H9 (cell line): ENCODE measurements around the gene RBBP4. TPM values are rescaled to one million over a fixed set of nuclear protein-coding genes. Genes with fewer than 3 reads are reported as not detected.

Experiments used
- DNase-seq: peaks from one replicate; pipeline ENCODE4 v3.0.0-alpha.2; 2017
- H2AFZ ChIP-seq: one replicate; pipeline ENCODE4 v1.6.1; 2013; ENCODE audit warnings: mild to moderate bottlenecking, low read length, control low read depth, moderate library complexity
- H2AK5ac ChIP-seq: 2 replicates; pipeline ENCODE4 v1.6.1; 2013; ENCODE audit warnings: low read length, control low read depth, mixed read lengths; ENCODE audit not compliant: insufficient read length
- H2BK120ac ChIP-seq: one replicate; pipeline ENCODE4 v1.6.1; 2013; ENCODE audit warnings: low read depth, mild to moderate bottlenecking, low read length, control low read depth, inconsistent platforms; ENCODE audit not compliant: poor library complexity, severe bottlenecking
- H2BK12ac ChIP-seq: 2 replicates; pipeline ENCODE4 v1.6.1; 2013; ENCODE audit warnings: low read length, control low read depth, mixed read lengths, low read depth; ENCODE audit not compliant: insufficient read length
- H2BK15ac ChIP-seq: 2 replicates; pipeline ENCODE4 v1.6.1; 2013; ENCODE audit warnings: low read depth, low read length, control low read depth
- H2BK20ac ChIP-seq: one replicate; pipeline ENCODE4 v1.6.1; 2013; ENCODE audit warnings: low read depth, mild to moderate bottlenecking, low read length, control low read depth, inconsistent platforms; ENCODE audit not compliant: poor library complexity, severe bottlenecking
- H2BK5ac ChIP-seq: 2 replicates; pipeline ENCODE4 v1.6.1; 2013; ENCODE audit warnings: low read length, control low read depth, mixed read lengths; ENCODE audit not compliant: insufficient read length
- H3K14ac ChIP-seq: 2 replicates; pipeline ENCODE4 v1.6.1; 2013; ENCODE audit warnings: low read length, control low read depth; ENCODE audit not compliant: insufficient read depth
- H3K18ac ChIP-seq: 2 replicates; pipeline ENCODE4 v1.6.1; 2013; ENCODE audit warnings: low read depth, mild to moderate bottlenecking, mixed read lengths, low read length, control low read depth; ENCODE audit not compliant: insufficient read length
- H3K23ac ChIP-seq: 2 replicates; pipeline ENCODE4 v1.6.1; 2013; ENCODE audit warnings: low read length, control low read depth, mixed read lengths, low read depth; ENCODE audit not compliant: insufficient read length
- H3K23me2 ChIP-seq: 2 replicates; pipeline ENCODE4 v1.6.1; 2013; ENCODE audit warnings: low read depth, mild to moderate bottlenecking, mixed read lengths, low read length, control low read depth; ENCODE audit not compliant: insufficient read length, poor library complexity, severe bottlenecking
- H3K27ac ChIP-seq: 2 replicates; pipeline ENCODE4 v1.5.1; 2013; ENCODE audit warnings: low read length, control low read depth, mixed read lengths, low read depth; ENCODE audit not compliant: insufficient read length
- H3K27me3 ChIP-seq: 2 replicates; pipeline ENCODE4 v1.6.1; 2013; ENCODE audit warnings: low read length, control low read depth, inconsistent platforms; ENCODE audit not compliant: insufficient read depth
- H3K4ac ChIP-seq: 2 replicates; pipeline ENCODE4 v1.6.1; 2013; ENCODE audit warnings: low read depth, mild to moderate bottlenecking, control low read depth, inconsistent platforms, low read length, moderate library complexity
- H3K4me1 ChIP-seq: 2 replicates; pipeline ENCODE4 v1.6.1; 2013; ENCODE audit warnings: low read length, control low read depth, inconsistent platforms; ENCODE audit not compliant: insufficient read depth
- H3K4me2 ChIP-seq: 2 replicates; pipeline ENCODE4 v1.6.1; 2013; ENCODE audit warnings: low read length, control low read depth, mixed read lengths; ENCODE audit not compliant: insufficient read length, insufficient read depth
- H3K56ac ChIP-seq: 2 replicates; pipeline ENCODE4 v1.6.1; 2013; ENCODE audit warnings: low read depth, mild to moderate bottlenecking, mixed read lengths, low read length, control low read depth; ENCODE audit not compliant: insufficient read length
- H3K79me1 ChIP-seq: 2 replicates; pipeline ENCODE4 v1.6.1; 2013; ENCODE audit warnings: low read depth, mild to moderate bottlenecking, moderate library complexity, low read length, control low read depth, inconsistent platforms; ENCODE audit not compliant: insufficient read depth, poor library complexity, severe bottlenecking
- H3K79me2 ChIP-seq: 2 replicates; pipeline ENCODE4 v1.6.1; 2013; ENCODE audit warnings: low read length, control low read depth, inconsistent platforms; ENCODE audit not compliant: insufficient read depth
- H3K9ac ChIP-seq: 2 replicates; pipeline ENCODE4 v1.6.1; 2013; ENCODE audit warnings: low read length, control low read depth, mixed read lengths; ENCODE audit not compliant: insufficient read length; ENCODE audit errors: extremely low read depth
- H3K9me3 ChIP-seq: one replicate; pipeline ENCODE4 v1.6.1; 2013; ENCODE audit warnings: low read depth, low read length, inconsistent platforms; ENCODE audit not compliant: control insufficient read depth
- H3T11ph ChIP-seq: one replicate; pipeline ENCODE4 v1.6.1; 2013; ENCODE audit warnings: mild to moderate bottlenecking, low read length, control low read depth, inconsistent platforms
- H4K20me1 ChIP-seq: one replicate; pipeline ENCODE4 v1.6.1; 2013; ENCODE audit not compliant: control insufficient read depth, insufficient read length, insufficient read depth
- H4K5ac ChIP-seq: 2 replicates; pipeline ENCODE4 v1.6.1; 2013; ENCODE audit warnings: low read depth, mild to moderate bottlenecking, mixed read lengths, low read length, control low read depth; ENCODE audit not compliant: insufficient read length
- H4K8ac ChIP-seq: replicated peaks from 2 replicates; pipeline ENCODE4 v1.6.1; 2013; ENCODE audit warnings: low read length, control low read depth, mixed read lengths, low read depth; ENCODE audit not compliant: insufficient read length
- H4K91ac ChIP-seq: 2 replicates; pipeline ENCODE4 v1.6.1; 2013; ENCODE audit warnings: low read depth, mild to moderate bottlenecking, moderate library complexity, mixed read lengths, low read length, control low read depth; ENCODE audit not compliant: insufficient read length
- H3K27ac Mint-ChIP-seq, 3 experiments: 2 replicates in 2 of 3; 3 replicates in 1 of 3; pipeline ENCODE4 v1.8.0; 2020 to 2021; ENCODE audit warnings: mixed read lengths in 3 of 3, mild to moderate bottlenecking in 1 of 3, moderate library complexity in 1 of 3
- H3K27me3 Mint-ChIP-seq: 2 replicates; pipeline ENCODE4 v1.8.0; 2021; ENCODE audit warnings: low read depth, mild to moderate bottlenecking, moderate library complexity, mixed read lengths
- H3K36me3 Mint-ChIP-seq, 3 experiments: 2 replicates in 2 of 3; 3 replicates in 1 of 3; pipeline ENCODE4 v1.8.0; 2020 to 2021; ENCODE audit warnings: low read depth in 3 of 3, mixed read lengths in 3 of 3; ENCODE audit not compliant: insufficient read depth in 1 of 3
- H3K4me1 Mint-ChIP-seq, 2 experiments: 2 replicates each; pipeline ENCODE4 v1.8.0; 2020; ENCODE audit warnings: mixed read lengths in 2 of 2
- H3K4me3 Mint-ChIP-seq, 2 experiments: 2 replicates in 1 of 2; 3 replicates in 1 of 2; pipeline ENCODE4 v1.8.0; 2020 to 2021; ENCODE audit warnings: mild to moderate bottlenecking in 2 of 2, mixed read lengths in 2 of 2, moderate library complexity in 1 of 2
- H3K9me3 Mint-ChIP-seq, 2 experiments: 2 replicates in 1 of 2; 3 replicates in 1 of 2; pipeline ENCODE4 v1.8.0; 2020; ENCODE audit warnings: mild to moderate bottlenecking in 2 of 2, mixed read lengths in 2 of 2, moderate library complexity in 1 of 2
- CTCF ChIP-seq: fragments of 200-600 bp; sonication (generic); conservative IDR thresholded peaks from 3 replicates; pipeline ENCODE4 v1.8.0; 2021; ENCODE audit warnings: antibody characterized with exemption, mild to moderate bottlenecking
- WGBS: extraction: QIAGEN DNeasy Blood & Tissue Kit; methylation state at CpG from one replicate; pipeline ENCODE4 v1.1.7; 2013; ENCODE audit warnings: missing lambda C conversion rate, low lambda C conversion rate, mixed read lengths; ENCODE audit not compliant: insufficient read length; ENCODE audit errors: extremely low coverage; 5-methylcytosine and 5-hydroxymethylcytosine counted together
- total RNA-seq: library from RNA; stranded (reverse); gene quantifications from 2 replicates; pipeline ENCODE4 v1.2.1, GENCODE V29; 2021

Gene RBBP4
- total RNA-seq, 1 experiment from 2014 or later: 416 TPM

GRCh38 chr1:32729254-32730046, 78.4 kb downstream of the RBBP4 start:
- H3K23ac ChIP-seq: no peak overlapping the region
- peaks cover 23% of the 10 kb centered on the region for H3K27me3 Mint-ChIP-seq
- no peaks in the 10 kb centered on the region for H3K36me3 Mint-ChIP-seq
- no peaks in the 10 kb centered on the region; the same call in 1 of the 2 replicates for H3K4me1 ChIP-seq
- WGBS: no CpG with 5 or more reads among the region's 14 CpGs
- H2BK120ac ChIP-seq: no peak overlapping the region
- no peak overlapping the region for H3K4me2 ChIP-seq
- no peak overlapping the region for H2AFZ ChIP-seq
- H2BK15ac ChIP-seq: no peak overlapping the region
- no peak overlapping the region for H4K8ac ChIP-seq
- H2AK5ac ChIP-seq: no peak overlapping the region
- H2BK20ac ChIP-seq: no peak overlapping the region
- no peaks in the 10 kb centered on the region for H3K23me2 ChIP-seq
- no peak for DNase-seq
- no peak overlapping the region for H3T11ph ChIP-seq
- no peak overlapping the region for H3K56ac ChIP-seq
- H3K79me2 ChIP-seq: no peaks in the 10 kb centered on the region
- H2BK12ac ChIP-seq: no peak overlapping the region
- H4K20me1 ChIP-seq: no peaks in the 10 kb centered on the region
- H3K79me1 ChIP-seq: no peaks in the 10 kb centered on the region
- no peak overlapping the region for H3K4me3 Mint-ChIP-seq
- no peaks in the 10 kb centered on the region for H3K27me3 ChIP-seq
- no peak overlapping the region for H3K4ac ChIP-seq
- TF ChIP-seq CTCF: no peak; the same call in 2 of the 3 replicates
- H3K18ac ChIP-seq: no peak overlapping the region
- H4K91ac ChIP-seq: no peak overlapping the region
- H3K9ac ChIP-seq: no peak overlapping the region
- no peak overlapping the region for H2BK5ac ChIP-seq
- H3K27ac ChIP-seq: no peak overlapping the region
- H3K9me3 Mint-ChIP-seq: no peaks in the 10 kb centered on the region
- no peaks in the 10 kb centered on the region for H3K9me3 ChIP-seq
- H3K27ac Mint-ChIP-seq: no peak overlapping the region
- no peak overlapping the region for H4K5ac ChIP-seq
- H3K14ac ChIP-seq: no peak overlapping the region
- peaks cover 26 to 30% of the 10 kb centered on the region in 2 experiments for H3K4me1 Mint-ChIP-seq
